C4-2B (cell line): ENCODE results near the gene LCP2.

ENCODE experiments used
- H3K27ac ChIP-seq: fragments of 450-650 bp; 2 replicates; pipeline ENCODE4 v1.5.1; 2017
- ZFX ChIP-seq: fragments of 450-650 bp; IDR thresholded peaks from 2 replicates; pipeline ENCODE4 v1.6.1; 2017
- TF ChIP-seq, protein P1 (sequence below): fragments of 450-650 bp; conservative IDR thresholded peaks from 2 replicates; pipeline ENCODE4 v1.5.1; 2017; ENCODE audit warnings: mild to moderate bottlenecking

LCP2 gene

DNA sequence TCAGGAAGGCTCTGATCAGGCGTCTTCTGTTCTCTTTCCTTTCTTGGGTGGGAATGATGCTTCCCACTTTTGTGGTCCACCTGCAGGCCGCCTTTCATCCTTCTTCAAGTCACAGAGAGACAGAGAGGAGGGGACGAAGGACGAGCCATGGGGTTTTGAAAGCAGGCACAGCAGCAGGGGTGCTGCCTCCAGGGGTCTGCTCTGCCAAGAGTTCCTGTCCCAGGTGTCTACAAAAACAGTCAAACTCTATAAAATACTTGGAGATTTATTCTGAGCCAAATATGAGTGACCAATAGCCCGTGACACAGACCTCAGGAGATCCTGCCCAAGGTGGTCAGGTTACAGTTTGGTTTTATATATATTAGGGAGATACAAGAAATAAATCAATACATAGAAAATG is 34.5 kb upstream of the LCP2 start:
- no peak overlapping the region for H3K27ac ChIP-seq
- TF ChIP-seq, protein P1, sequence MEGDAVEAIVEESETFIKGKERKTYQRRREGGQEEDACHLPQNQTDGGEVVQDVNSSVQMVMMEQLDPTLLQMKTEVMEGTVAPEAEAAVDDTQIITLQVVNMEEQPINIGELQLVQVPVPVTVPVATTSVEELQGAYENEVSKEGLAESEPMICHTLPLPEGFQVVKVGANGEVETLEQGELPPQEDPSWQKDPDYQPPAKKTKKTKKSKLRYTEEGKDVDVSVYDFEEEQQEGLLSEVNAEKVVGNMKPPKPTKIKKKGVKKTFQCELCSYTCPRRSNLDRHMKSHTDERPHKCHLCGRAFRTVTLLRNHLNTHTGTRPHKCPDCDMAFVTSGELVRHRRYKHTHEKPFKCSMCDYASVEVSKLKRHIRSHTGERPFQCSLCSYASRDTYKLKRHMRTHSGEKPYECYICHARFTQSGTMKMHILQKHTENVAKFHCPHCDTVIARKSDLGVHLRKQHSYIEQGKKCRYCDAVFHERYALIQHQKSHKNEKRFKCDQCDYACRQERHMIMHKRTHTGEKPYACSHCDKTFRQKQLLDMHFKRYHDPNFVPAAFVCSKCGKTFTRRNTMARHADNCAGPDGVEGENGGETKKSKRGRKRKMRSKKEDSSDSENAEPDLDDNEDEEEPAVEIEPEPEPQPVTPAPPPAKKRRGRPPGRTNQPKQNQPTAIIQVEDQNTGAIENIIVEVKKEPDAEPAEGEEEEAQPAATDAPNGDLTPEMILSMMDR, result no peak
- TF ChIP-seq ZFX, result no peak

DNA sequence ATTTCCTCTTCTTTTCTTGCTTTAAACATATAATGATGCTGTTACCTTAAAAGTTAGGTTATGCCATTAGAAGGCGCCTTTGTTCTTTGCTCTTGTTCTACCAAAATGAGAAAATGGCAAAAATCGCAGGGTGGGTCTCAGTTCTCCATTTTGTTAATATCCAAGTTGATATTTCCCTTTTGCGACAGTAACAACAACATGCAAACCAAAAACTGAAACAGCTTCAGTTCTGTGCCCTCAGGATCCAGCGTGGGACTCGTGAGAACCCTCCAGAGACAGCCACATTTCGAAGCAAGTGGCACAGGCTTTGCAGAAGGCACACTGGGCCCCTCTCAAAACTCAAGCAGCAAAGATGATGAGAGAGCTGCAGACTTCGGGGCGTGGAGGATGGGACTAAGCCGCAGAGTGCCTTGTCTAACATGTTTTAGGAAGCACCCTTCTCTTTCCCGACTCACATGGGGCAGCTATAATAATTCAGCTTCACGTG is 33.0 kb upstream of the LCP2 start:
- no peak for TF ChIP-seq ZFX
- TF ChIP-seq, protein P1, result no peak
- H3K27ac ChIP-seq, result no peak overlapping the region

DNA sequence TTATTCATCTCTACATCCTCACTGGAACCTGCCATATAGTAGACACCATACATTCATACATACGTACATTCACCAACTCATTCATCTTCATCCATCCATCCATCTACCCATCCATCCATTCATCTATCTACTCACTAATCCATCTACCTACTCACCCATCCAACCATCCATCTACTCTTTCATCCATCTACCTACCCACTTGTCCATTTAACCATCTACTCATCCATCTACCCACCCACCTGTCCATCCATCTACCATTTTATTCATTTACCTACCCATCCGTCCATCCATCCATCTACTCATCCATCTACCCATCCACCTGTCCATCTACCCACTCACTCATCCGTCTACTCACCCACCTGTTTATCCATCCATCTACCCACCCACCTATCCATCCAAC is 31.9 kb upstream of the LCP2 start:
- H3K27ac ChIP-seq, result no peak overlapping the region
- TF ChIP-seq, protein P1, result no peak
- no peak for TF ChIP-seq ZFX

DNA sequence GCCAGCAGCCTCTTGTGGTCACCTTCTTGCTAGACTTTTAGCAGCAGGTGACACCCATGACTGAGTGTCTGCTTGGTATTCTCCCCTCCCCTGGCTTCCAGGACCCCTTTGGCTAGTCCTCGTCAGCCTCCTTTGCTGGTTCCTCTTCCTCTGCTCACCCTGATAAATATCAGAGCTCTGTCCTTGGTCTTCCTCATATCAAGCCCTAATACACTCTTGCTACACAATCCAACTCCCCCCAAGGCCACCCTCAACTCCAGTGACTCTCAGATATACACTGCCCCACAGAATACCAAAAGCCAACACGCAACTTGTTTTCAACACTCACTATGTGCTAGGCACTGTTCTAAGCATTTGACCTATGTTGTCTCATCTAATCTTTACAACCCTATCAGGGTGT is 30.3 kb upstream of the LCP2 start:
- H3K27ac ChIP-seq, result no peak overlapping the region

DNA sequence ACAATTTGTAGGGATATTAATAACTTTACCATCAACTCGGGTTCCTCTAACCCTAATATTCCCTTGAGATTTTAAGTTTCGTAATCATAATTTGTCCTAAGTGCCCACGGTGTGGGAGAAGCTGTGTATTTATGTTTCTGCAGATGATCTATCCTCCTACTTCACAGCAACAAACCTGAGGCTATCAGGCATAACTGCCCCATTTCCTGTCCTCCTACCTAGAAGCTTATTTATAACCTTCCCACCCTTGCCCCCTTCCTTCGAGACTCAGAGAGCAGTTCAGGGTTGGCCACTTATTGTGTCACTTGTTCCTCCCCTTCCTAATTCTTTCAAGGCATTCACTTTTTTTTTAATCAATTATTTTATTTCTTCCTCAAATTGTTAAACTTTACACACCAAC is 29.6 kb upstream of the LCP2 start:
- no peak for TF ChIP-seq ZFX
- TF ChIP-seq, protein P1, result no peak
- H3K27ac ChIP-seq, result no peak overlapping the region

More for the DNA sequence above, 30.3 kb upstream of the LCP2 start:
- TF ChIP-seq, protein P1, result no peak
- TF ChIP-seq ZFX, result no peak

DNA sequence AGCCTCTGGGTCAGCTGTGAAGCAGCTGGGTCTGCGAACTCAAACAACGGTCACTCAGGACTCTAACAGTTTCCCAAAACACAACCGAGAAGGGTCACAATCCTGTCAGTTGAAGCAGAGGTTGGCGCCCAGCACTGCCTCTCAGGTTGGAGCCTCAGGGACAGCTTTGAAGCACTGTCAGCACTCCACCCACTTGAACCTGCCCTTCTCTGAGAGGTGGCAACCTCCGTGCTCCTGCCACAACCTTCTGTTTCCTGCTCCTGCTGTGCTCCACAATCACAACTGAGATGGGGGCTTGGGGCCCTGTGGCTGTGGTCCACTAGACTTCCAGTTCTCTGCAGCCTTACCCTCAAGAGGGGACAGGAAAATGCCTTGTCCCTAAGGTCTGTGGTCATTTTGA is 21.7 kb upstream of the LCP2 start:
- no peak overlapping the region for H3K27ac ChIP-seq
- TF ChIP-seq ZFX, result no peak
- TF ChIP-seq, protein P1, result no peak

DNA sequence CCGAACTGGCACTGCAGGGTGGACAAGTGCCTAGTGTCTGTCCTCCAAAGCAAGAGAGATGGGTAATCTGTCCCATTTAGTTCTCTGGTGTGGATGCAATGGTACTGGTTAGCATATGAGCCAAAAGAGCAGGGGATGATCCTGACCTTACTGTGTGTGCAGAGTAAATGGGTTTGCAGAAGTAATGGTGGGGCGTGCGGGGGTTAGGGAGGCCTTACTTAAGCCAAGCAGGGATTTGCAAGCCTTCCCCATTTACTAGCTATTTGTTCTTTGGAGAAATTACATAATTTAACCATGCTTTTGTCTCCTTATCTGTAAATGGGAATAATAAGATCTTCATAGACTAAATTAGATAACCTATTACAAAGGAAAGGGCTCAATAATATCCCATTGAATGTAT is 19.9 kb upstream of the LCP2 start:
- no peak for TF ChIP-seq ZFX
- TF ChIP-seq, protein P1, result no peak
- H3K27ac ChIP-seq, result no peak overlapping the region
